ENCODE data around the gene HAPLN2.

- TF ChIP-seq CTCF (conservative IDR thresholded peaks at IDR 0.05; ENCODE audit: low read depth, low read length) (peak; percentile 42), FOS (IDR thresholded peaks at IDR 0.05; ENCODE audit: low read depth, low read length) (no peak), MAFK (IDR thresholded peaks at IDR 0.05; ENCODE audit: low read depth, low read length) (no peak), USF2 (IDR thresholded peaks at IDR 0.05; ENCODE audit: low read depth, low read length) (no peak), RCOR1 (IDR thresholded peaks at IDR 0.05; ENCODE audit: insufficient replicate concordance, low read length) (no peak)
Observed at GRCh38 chr1:156623946-156624813, 5.0 kb downstream of the HAPLN2 start.

Data from IMR-90 (cell line).